Ishikawa (cell line): ENCODE results near the gene ZNF322.

Experiments
- CEBPB ChIP-seq: IDR thresholded peaks from 2 replicates; pipeline ENCODE4 v1.6.1; 2012
- CREB1 ChIP-seq: IDR thresholded peaks from 2 replicates; pipeline ENCODE4 v1.6.1; 2012; ENCODE audit warnings: low read depth
- EGR1 ChIP-seq: IDR thresholded peaks from 2 replicates; pipeline ENCODE4 v1.6.1; 2012
- EP300 ChIP-seq: IDR thresholded peaks from 2 replicates; pipeline ENCODE4 v1.6.1; 2012; ENCODE audit warnings: borderline replicate concordance
- FOXM1 ChIP-seq: IDR thresholded peaks from 2 replicates; pipeline ENCODE4 v1.6.1; 2012; ENCODE audit warnings: low read depth, borderline replicate concordance
- MAX ChIP-seq: IDR thresholded peaks from 2 replicates; pipeline ENCODE4 v1.6.1; 2012
- NFIC ChIP-seq: IDR thresholded peaks from 2 replicates; pipeline ENCODE4 v1.6.1; 2012
- RAD21 ChIP-seq: IDR thresholded peaks from 2 replicates; pipeline ENCODE4 v1.6.1; 2012; ENCODE audit warnings: low read depth
- REST ChIP-seq: IDR thresholded peaks from 2 replicates; pipeline ENCODE4 v1.6.1; 2012; ENCODE audit warnings: low read depth, mild to moderate bottlenecking
- TAF1 ChIP-seq: IDR thresholded peaks from 2 replicates; pipeline ENCODE4 v1.6.1; 2012; ENCODE audit warnings: low read depth, mild to moderate bottlenecking
- TCF12 ChIP-seq: IDR thresholded peaks from 2 replicates; pipeline ENCODE4 v1.6.1; 2012; ENCODE audit warnings: low read depth
- TEAD4 ChIP-seq: IDR thresholded peaks from 2 replicates; pipeline ENCODE4 v1.6.1; 2012
- USF1 ChIP-seq: IDR thresholded peaks from 2 replicates; pipeline ENCODE4 v1.6.1; 2012
- YY1 ChIP-seq: IDR thresholded peaks from 2 replicates; pipeline ENCODE4 v1.6.1; 2012; ENCODE audit warnings: low read depth
- ZBTB7A ChIP-seq: IDR thresholded peaks from 2 replicates; pipeline ENCODE4 v1.6.1; 2012; ENCODE audit warnings: low read depth

Gene ZNF322

GRCh38 chr6:26624557-26624956, 35.0 kb downstream of the ZNF322 start:
- TF ChIP-seq TEAD4 = no peak
- no peak for TF ChIP-seq USF1
- no peak for TF ChIP-seq TCF12
- no peak for TF ChIP-seq EP300
- no peak for TF ChIP-seq YY1
- no peak for TF ChIP-seq EGR1
- TF ChIP-seq MAX = no peak
- TF ChIP-seq ZBTB7A = no peak
- no peak for TF ChIP-seq RAD21
- no peak for TF ChIP-seq FOXM1
- no peak for TF ChIP-seq CEBPB

- TF ChIP-seq ZBTB7A = no peak
- TF ChIP-seq CEBPB = no peak
- no peak for TF ChIP-seq RAD21
- TF ChIP-seq REST = no peak
- no peak for TF ChIP-seq TEAD4
- no peak for TF ChIP-seq FOXM1
- no peak for TF ChIP-seq TAF1
- TF ChIP-seq NFIC = no peak
- TF ChIP-seq YY1 = no peak
- no peak for TF ChIP-seq USF1
- TF ChIP-seq CREB1 = no peak
- no peak for TF ChIP-seq EGR1
- TF ChIP-seq TCF12 = no peak
- TF ChIP-seq EP300 = no peak
Measured at GRCh38 chr6:26623339-26623859, 36.1 kb downstream of the ZNF322 start.

GRCh38 chr6:26613689-26614683, 45.6 kb downstream of the ZNF322 start:
- TF ChIP-seq NFIC (no peak), REST (no peak), EGR1 (no peak), TEAD4 (no peak), FOXM1 (no peak), RAD21 (no peak), ZBTB7A (no peak), USF1 (no peak), TAF1 (no peak), MAX (no peak), CREB1 (no peak), TCF12 (no peak), EP300 (no peak), CEBPB (no peak), YY1 (no peak)

GRCh38 chr6:26613201-26613600, 46.3 kb downstream of the ZNF322 start:
- no peak for TF ChIP-seq TEAD4
- no peak for TF ChIP-seq REST
- TF ChIP-seq FOXM1 = no peak
- TF ChIP-seq CREB1 = no peak
- TF ChIP-seq TAF1 = no peak
- no peak for TF ChIP-seq RAD21
